Measurements from ENCODE around the gene KDF1. TPM values are rescaled to one million over a fixed set of nuclear protein-coding genes. Genes with fewer than 3 reads are reported as not detected.

KDF1 gene
- total and polyA plus RNA-seq, 2 of the 13 experiments (the other 11 are each of a cell fraction or from before 2014, with no cell fraction given), result 1.9 to 4.9 TPM

DNA sequence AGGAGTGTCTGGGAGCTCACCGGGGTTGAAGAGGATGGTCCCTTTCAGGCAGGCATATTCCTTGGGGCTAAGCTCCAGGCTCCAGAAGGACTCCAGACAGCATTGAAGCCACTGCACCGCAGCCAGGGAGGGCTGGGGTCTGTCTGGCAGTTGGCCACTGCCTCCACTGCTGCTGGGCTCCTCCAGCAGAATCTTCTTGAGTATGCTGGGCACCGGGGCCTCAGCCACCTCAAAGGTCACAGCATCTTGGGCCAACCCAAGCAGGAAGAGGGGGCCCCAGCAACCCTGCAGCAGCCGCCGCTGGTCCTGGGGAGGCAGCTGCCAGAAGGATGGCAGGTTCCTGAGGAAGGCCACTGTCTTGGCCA is 46.9 kb downstream of the KDF1 start (continued):
- TF ChIP-seq ZNF572 (CRISPR knock-in tag; IDR thresholded peaks at IDR 0.05) (0 out of 2 replicates have a peak, but pooled peaks have one; percentile 86), TOE1 (CRISPR knock-in tag; IDR thresholded peaks at IDR 0.05) (no peak), MEIS1 (CRISPR knock-in tag; IDR thresholded peaks at IDR 0.05; ENCODE audit: borderline replicate concordance) (no peak), ZFX (CRISPR knock-in tag; IDR thresholded peaks at IDR 0.05; ENCODE audit: low read depth) (no peak), CHCHD3 (CRISPR knock-in tag; IDR thresholded peaks at IDR 0.05) (no peak), ZNF484 (CRISPR knock-in tag; IDR thresholded peaks at IDR 0.05; ENCODE audit: borderline replicate concordance, low read depth) (no peak), IKZF4 (CRISPR knock-in tag; IDR thresholded peaks at IDR 0.05; ENCODE audit: borderline replicate concordance, low read depth, not compliant biosample characterization) (no peak), ARID2 (CRISPR knock-in tag; IDR thresholded peaks at IDR 0.05; ENCODE audit: borderline replicate concordance) (peak; percentile 16; the same call in 1 of the 2 replicates), ZNF569 (CRISPR knock-in tag; IDR thresholded peaks at IDR 0.05; ENCODE audit: borderline replicate concordance) (no peak), MTF1 (CRISPR knock-in tag; IDR thresholded peaks at IDR 0.05) (no peak), GTF3A (CRISPR knock-in tag; conservative IDR thresholded peaks at IDR 0.05) (no peak), SMAD1 (CRISPR knock-in tag; IDR thresholded peaks at IDR 0.05; ENCODE audit: borderline replicate concordance, low read depth) (0 out of 2 replicates have a peak, but pooled peaks have one; percentile 6), PHF8 (CRISPR knock-in tag; IDR thresholded peaks at IDR 0.05) (no peak), ETV5 (CRISPR knock-in tag; IDR thresholded peaks at IDR 0.05; ENCODE audit: borderline replicate concordance) (no peak), ZNF792 (CRISPR knock-in tag; IDR thresholded peaks at IDR 0.05) (no peak), ZNF350 (CRISPR knock-in tag; IDR thresholded peaks at IDR 0.05; ENCODE audit: borderline replicate concordance, low read depth) (no peak)
- TF ChIP-seq, protein P1, sequence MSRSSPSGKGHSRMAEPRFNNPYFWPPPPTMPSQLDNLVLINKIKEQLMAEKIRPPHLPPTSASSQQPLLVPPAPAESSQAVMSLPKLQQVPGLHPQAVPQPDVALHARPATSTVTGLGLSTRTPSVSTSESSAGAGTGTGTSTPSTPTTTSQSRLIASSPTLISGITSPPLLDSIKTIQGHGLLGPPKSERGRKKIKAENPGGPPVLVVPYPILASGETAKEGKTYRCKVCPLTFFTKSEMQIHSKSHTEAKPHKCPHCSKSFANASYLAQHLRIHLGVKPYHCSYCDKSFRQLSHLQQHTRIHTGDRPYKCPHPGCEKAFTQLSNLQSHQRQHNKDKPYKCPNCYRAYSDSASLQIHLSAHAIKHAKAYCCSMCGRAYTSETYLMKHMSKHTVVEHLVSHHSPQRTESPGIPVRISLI (CRISPR knock-in tag; IDR thresholded peaks at IDR 0.05; ENCODE audit: borderline replicate concordance), result no peak
- TF ChIP-seq, protein P2, sequence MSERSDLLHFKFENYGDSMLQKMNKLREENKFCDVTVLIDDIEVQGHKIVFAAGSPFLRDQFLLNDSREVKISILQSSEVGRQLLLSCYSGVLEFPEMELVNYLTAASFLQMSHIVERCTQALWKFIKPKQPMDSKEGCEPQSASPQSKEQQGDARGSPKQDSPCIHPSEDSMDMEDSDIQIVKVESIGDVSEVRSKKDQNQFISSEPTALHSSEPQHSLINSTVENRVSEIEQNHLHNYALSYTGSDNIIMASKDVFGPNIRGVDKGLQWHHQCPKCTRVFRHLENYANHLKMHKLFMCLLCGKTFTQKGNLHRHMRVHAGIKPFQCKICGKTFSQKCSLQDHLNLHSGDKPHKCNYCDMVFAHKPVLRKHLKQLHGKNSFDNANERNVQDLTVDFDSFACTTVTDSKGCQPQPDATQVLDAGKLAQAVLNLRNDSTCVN (CRISPR knock-in tag; IDR thresholded peaks at IDR 0.05; ENCODE audit: borderline replicate concordance), result no peak
- TF ChIP-seq, protein P3, sequence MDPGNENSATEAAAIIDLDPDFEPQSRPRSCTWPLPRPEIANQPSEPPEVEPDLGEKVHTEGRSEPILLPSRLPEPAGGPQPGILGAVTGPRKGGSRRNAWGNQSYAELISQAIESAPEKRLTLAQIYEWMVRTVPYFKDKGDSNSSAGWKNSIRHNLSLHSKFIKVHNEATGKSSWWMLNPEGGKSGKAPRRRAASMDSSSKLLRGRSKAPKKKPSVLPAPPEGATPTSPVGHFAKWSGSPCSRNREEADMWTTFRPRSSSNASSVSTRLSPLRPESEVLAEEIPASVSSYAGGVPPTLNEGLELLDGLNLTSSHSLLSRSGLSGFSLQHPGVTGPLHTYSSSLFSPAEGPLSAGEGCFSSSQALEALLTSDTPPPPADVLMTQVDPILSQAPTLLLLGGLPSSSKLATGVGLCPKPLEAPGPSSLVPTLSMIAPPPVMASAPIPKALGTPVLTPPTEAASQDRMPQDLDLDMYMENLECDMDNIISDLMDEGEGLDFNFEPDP (CRISPR knock-in tag; conservative IDR thresholded peaks at IDR 0.05), result 0 out of 2 replicates have a peak, but pooled peaks have one; percentile 27
- TF ChIP-seq, protein P4, sequence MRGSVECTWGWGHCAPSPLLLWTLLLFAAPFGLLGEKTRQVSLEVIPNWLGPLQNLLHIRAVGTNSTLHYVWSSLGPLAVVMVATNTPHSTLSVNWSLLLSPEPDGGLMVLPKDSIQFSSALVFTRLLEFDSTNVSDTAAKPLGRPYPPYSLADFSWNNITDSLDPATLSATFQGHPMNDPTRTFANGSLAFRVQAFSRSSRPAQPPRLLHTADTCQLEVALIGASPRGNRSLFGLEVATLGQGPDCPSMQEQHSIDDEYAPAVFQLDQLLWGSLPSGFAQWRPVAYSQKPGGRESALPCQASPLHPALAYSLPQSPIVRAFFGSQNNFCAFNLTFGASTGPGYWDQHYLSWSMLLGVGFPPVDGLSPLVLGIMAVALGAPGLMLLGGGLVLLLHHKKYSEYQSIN (CRISPR knock-in tag; IDR thresholded peaks at IDR 0.05; ENCODE audit: borderline replicate concordance), result 0 out of 2 replicates have a peak, but pooled peaks have one; percentile 88
- TF ChIP-seq, protein P5, sequence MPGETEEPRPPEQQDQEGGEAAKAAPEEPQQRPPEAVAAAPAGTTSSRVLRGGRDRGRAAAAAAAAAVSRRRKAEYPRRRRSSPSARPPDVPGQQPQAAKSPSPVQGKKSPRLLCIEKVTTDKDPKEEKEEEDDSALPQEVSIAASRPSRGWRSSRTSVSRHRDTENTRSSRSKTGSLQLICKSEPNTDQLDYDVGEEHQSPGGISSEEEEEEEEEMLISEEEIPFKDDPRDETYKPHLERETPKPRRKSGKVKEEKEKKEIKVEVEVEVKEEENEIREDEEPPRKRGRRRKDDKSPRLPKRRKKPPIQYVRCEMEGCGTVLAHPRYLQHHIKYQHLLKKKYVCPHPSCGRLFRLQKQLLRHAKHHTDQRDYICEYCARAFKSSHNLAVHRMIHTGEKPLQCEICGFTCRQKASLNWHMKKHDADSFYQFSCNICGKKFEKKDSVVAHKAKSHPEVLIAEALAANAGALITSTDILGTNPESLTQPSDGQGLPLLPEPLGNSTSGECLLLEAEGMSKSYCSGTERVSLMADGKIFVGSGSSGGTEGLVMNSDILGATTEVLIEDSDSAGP (CRISPR knock-in tag; IDR thresholded peaks at IDR 0.05; ENCODE audit: borderline replicate concordance), result no peak
- TF ChIP-seq, protein P6, sequence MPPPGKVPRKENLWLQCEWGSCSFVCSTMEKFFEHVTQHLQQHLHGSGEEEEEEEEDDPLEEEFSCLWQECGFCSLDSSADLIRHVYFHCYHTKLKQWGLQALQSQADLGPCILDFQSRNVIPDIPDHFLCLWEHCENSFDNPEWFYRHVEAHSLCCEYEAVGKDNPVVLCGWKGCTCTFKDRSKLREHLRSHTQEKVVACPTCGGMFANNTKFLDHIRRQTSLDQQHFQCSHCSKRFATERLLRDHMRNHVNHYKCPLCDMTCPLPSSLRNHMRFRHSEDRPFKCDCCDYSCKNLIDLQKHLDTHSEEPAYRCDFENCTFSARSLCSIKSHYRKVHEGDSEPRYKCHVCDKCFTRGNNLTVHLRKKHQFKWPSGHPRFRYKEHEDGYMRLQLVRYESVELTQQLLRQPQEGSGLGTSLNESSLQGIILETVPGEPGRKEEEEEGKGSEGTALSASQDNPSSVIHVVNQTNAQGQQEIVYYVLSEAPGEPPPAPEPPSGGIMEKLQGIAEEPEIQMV (CRISPR knock-in tag; IDR thresholded peaks at IDR 0.05; ENCODE audit: low read depth), result no peak
